HepG2 (cell line): ENCODE data around the gene TNFAIP8L2. TPM values are rescaled to one million over a fixed set of nuclear protein-coding genes. Genes with fewer than 3 reads are reported as not detected.

Experiments used
- ATAC-seq: fragments of 200-7000 bp; cut with Tn5 transposase; 3 replicates; pipeline ENCODE4 v1.9.1; 2020; ENCODE audit warnings: mild to moderate bottlenecking, moderate library complexity
- BruUV-seq: library from RNA; stranded (reverse); fragments of 400-500 nt; replicated peaks from 2 replicates; lab custom pipeline; 2021; lab: Mats Ljungman, UMichigan
- CTCF ChIA-PET: fragments of 300-600 bp; formaldehyde crosslinking; extraction: SDS; loops from one replicate; lab custom pipeline; 2021; ENCODE audit warnings: low total read pairs, inconsistent platforms, low intra/inter-chr PET ratio; lab: Yijun Ruan, JAX
- POLR2A ChIA-PET: fragments of 350-600 bp; sonication (Branson Sonifier 250); formaldehyde crosslinking; loops from one replicate; lab custom pipeline; 2020; ENCODE audit warnings: antibody characterized with exemption, inconsistent platforms; lab: Yijun Ruan, JAX
- DNase-seq: peaks from one replicate; pipeline ENCODE4 v3.0.0-alpha.2; 2015; ENCODE audit warnings: low spot score
- FAIRE-seq: peaks from 3 replicates; lab custom pipeline; 2011; peaks lifted over from hg19 to GRCh38; lab: Jason Lieb, UNC
- H2AFZ ChIP-seq: one replicate; pipeline ENCODE4 v1.6.1; 2011; ENCODE audit warnings: low read length, inconsistent platforms
- H3K27ac ChIP-seq: fragments of 300-600 bp; 3 replicates; pipeline ENCODE4 v1.8.0; 2011; ENCODE audit warnings: mixed run types, mild to moderate bottlenecking, mixed read lengths, low read length, inconsistent platforms; ENCODE audit not compliant: insufficient read depth; ENCODE audit errors: extremely low read length
- H3K27me3 ChIP-seq, 2 experiments: fragments of 200-600 bp in 1 of 2; 2 replicates in 1 of 2; 3 replicates in 1 of 2; pipeline versions ENCODE4 v1.6.0 to v1.8.0; 2011; ENCODE audit warnings: low read length in 2 of 2, mild to moderate bottlenecking in 2 of 2, moderate library complexity in 2 of 2, inconsistent platforms in 1 of 2; ENCODE audit not compliant: insufficient read depth in 2 of 2, control insufficient read depth in 1 of 2
- H3K36me3 ChIP-seq, 2 experiments: fragments of 200-600 bp in 1 of 2; replicated peaks in 1 of 2; 2 replicates in 1 of 2; 3 replicates in 1 of 2; pipeline versions ENCODE4 v1.5.1 to v1.8.0; 2011; ENCODE audit warnings: low read length in 2 of 2, inconsistent platforms in 1 of 2; ENCODE audit not compliant: insufficient read depth in 2 of 2, control insufficient read depth in 1 of 2
- H3K4me1 ChIP-seq: 2 replicates; pipeline ENCODE4 v1.5.1; 2012; ENCODE audit warnings: low read length, inconsistent platforms; ENCODE audit not compliant: insufficient read depth
- H3K4me2 ChIP-seq: 2 replicates; pipeline ENCODE4 v1.6.0; 2011; ENCODE audit warnings: low read depth, low read length, inconsistent platforms
- H3K4me3 ChIP-seq, 3 experiments: fragments of 200-600 bp in 1 of 3; sonication (generic), shearing (Covaris generic) in 1 of 3; replicated peaks in 1 of 3; 2 replicates each; pipeline ENCODE4 v1.5.1; 2011 to 2016; ENCODE audit warnings: low read length in 3 of 3, inconsistent platforms in 2 of 3, low read depth in 2 of 3, mild to moderate bottlenecking in 2 of 3, control low read depth in 1 of 3, mixed read lengths in 1 of 3; ENCODE audit not compliant: insufficient read depth in 1 of 3
- H3K79me2 ChIP-seq: one replicate; pipeline ENCODE4 v1.6.1; 2011; ENCODE audit warnings: low read length, inconsistent platforms; ENCODE audit not compliant: insufficient read depth
- H3K9ac ChIP-seq: 2 replicates; pipeline ENCODE4 v1.6.0; 2011; ENCODE audit warnings: mild to moderate bottlenecking, low read depth, low read length, inconsistent platforms; ENCODE audit not compliant: insufficient read depth
- H3K9me3 ChIP-seq: 2 replicates; pipeline ENCODE4 v1.5.1; 2012; ENCODE audit warnings: mild to moderate bottlenecking, low read length
- H4K20me1 ChIP-seq: 2 replicates; pipeline ENCODE4 v1.6.0; 2011; ENCODE audit warnings: inconsistent platforms, mild to moderate bottlenecking, low read length, moderate library complexity; ENCODE audit not compliant: insufficient read depth
- ARID5B ChIP-seq: IDR thresholded peaks from 2 replicates; pipeline ENCODE4 v1.4.0; 2020; ENCODE audit warnings: mild to moderate bottlenecking, missing genetic modification reagents
- ARNT ChIP-seq: fragments of 450-650 bp; IDR thresholded peaks from 2 replicates; pipeline ENCODE4 v1.6.1; 2017
- CENPBD1 ChIP-seq: sonication (generic); formaldehyde crosslinking; IDR thresholded peaks from 2 replicates; pipeline ENCODE4 v1.8.0; 2022; ENCODE audit warnings: missing genetic modification reagents, low read depth, mild to moderate bottlenecking, borderline replicate concordance
- ELK4 ChIP-seq: sonication (generic); formaldehyde crosslinking; IDR thresholded peaks from 2 replicates; pipeline ENCODE4 v1.9.0; 2021; ENCODE audit warnings: missing genetic modification reagents, borderline replicate concordance
- SMC3 ChIP-seq: IDR thresholded peaks from 2 replicates; pipeline ENCODE4 v1.6.1; 2011; ENCODE audit warnings: low read length, improper control_type of control experiment
- SOX13 ChIP-seq, 3 experiments: fragments of 450-650 bp in 1 of 3; sonication (generic) in 1 of 3; formaldehyde crosslinking in 1 of 3; IDR thresholded peaks in 2 of 3; conservative IDR thresholded peaks in 1 of 3; 2 replicates each; pipeline versions ENCODE4 v1.5.0 to v1.6.1; 2016 to 2020; ENCODE audit warnings: antibody characterized with exemption in 1 of 3, mild to moderate bottlenecking in 1 of 3, missing compliant biosample characterization in 1 of 3, missing genetic modification reagents in 1 of 3, moderate library complexity in 1 of 3
- ZFYVE20 ChIP-seq: sonication (generic); formaldehyde crosslinking; IDR thresholded peaks from 2 replicates; pipeline ENCODE4 v1.8.0; 2023; ENCODE audit warnings: low read depth, mild to moderate bottlenecking, moderate library complexity, missing genetic modification reagents, borderline replicate concordance
- ZNF143 ChIP-seq: sonication (generic); formaldehyde crosslinking; IDR thresholded peaks from 2 replicates; pipeline ENCODE4 v1.4.0; 2020; ENCODE audit warnings: missing genetic modification reagents
- ZNF510 ChIP-seq: sonication (generic); formaldehyde crosslinking; IDR thresholded peaks from 2 replicates; pipeline ENCODE4 v1.4.0; 2020; ENCODE audit warnings: low read depth, mild to moderate bottlenecking, missing genetic modification reagents
- ZNF639 ChIP-seq: conservative IDR thresholded peaks from 2 replicates; pipeline ENCODE4 v1.6.1; 2018; ENCODE audit warnings: missing genetic modification reagents
- ZNF878 ChIP-seq: sonication (generic); formaldehyde crosslinking; IDR thresholded peaks from 2 replicates; pipeline ENCODE4 v1.8.1; 2023; ENCODE audit warnings: mild to moderate bottlenecking, missing genetic modification reagents, moderate library complexity
- WGBS: methylation state at CpG from one replicate; pipeline ENCODE4 v1.1.6; 2017; ENCODE audit warnings: low lambda C conversion rate; 5-methylcytosine and 5-hydroxymethylcytosine counted together
- in situ Hi-C: cut with HindIII; loops from 2 replicates; pipeline ENCODE4 v1.10.0; 2017; ENCODE audit warnings: low pct_unique_long_range_greater_than_20kb; ENCODE audit not compliant: extremely low pct_ligation_motif_present
- intact Hi-C: fragments of 100-400 bp; cut with micrococcal nuclease; formaldehyde crosslinking; loops from one replicate; pipeline ENCODE4 v1.10.0; 2022; ENCODE audit not compliant: unreplicated experiment
- polyA plus RNA-seq, 8 experiments: library from polyadenylated mRNA; depleted of rRNA in 3 of 8; stranded (reverse) in 7 of 8; unstranded in 1 of 8; fragments of >200 nt; fragmentation: Illumina TruSeq in 4 of 8; extraction: Trizol in 4 of 8; gene quantifications; 2 replicates each; pipeline versions ENCODE4 v1.2.1 to v1.2.3, GENCODE V29; 2011 to 2016; ENCODE audit warnings: low read depth in 4 of 8, missing spikeins in 1 of 8, mixed read lengths in 1 of 8; ENCODE audit not compliant: insufficient read depth in 1 of 8
- total RNA-seq, 5 experiments: library from RNA; depleted of rRNA; stranded (reverse); fragments of >200 nt; fragmentation: Illumina TruSeq; extraction: Trizol; gene quantifications; 2 replicates each; pipeline ENCODE4 v1.2.3, GENCODE V29; 2016; ENCODE audit warnings: low read depth in 1 of 5
- TF ChIP-seq, protein P1 (sequence below): sonication (generic); formaldehyde crosslinking; IDR thresholded peaks from 2 replicates; pipeline ENCODE4 v1.5.1; 2020; ENCODE audit warnings: missing genetic modification reagents, mild to moderate bottlenecking, borderline replicate concordance

The TNFAIP8L2 gene
- total and polyA plus RNA-seq, 2 of the 13 experiments (the other 11 are each of a cell fraction or from before 2014, with no cell fraction given), result not detected

DNA sequence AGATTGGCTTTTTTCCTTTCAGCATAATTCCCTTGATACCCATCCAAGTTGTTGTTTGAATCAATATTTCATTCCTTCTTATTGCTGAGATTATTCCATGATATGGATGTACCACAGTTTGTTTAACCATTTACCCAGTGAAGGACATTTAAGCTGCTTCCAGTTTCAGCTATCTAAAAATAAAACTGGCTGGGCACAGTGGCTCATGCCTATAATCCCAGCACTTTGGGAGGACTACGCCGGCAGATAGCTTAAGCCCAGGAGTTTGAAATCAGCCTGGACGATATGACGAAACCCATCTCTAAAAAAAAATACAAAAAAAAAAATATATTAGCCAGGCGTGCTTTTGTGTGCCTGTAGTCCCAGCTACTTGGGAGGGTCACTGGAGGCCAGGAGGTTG is 42.6 kb upstream of the TNFAIP8L2 start (continued):
- TF ChIP-seq ELK4 (CRISPR knock-in tag) (no peak), ZNF878 (CRISPR knock-in tag) (no peak), ZNF639 (CRISPR knock-in tag) (no peak), CENPBD1 (CRISPR knock-in tag) (no peak)

GRCh38 chr1:151124763-151125403 is 31.6 kb upstream of the TNFAIP8L2 start:
- WGBS, result 16% methylated on average over 5 of the region's 5 CpGs
- CTCF ChIA-PET, result no interaction called here
- no peaks in the 10 kb centered on the region for H3K9me3 ChIP-seq
- no peak overlapping the region for H3K9ac ChIP-seq
- ATAC-seq (peak; percentile 73), DNase-seq (peak; percentile 17), FAIRE-seq (peak; percentile 32)
- no peaks in the 10 kb centered on the region for H4K20me1 ChIP-seq
- no peak overlapping the region for H2AFZ ChIP-seq
- intact Hi-C loops, result no loop called here
- H3K4me2 ChIP-seq, result peak overlapping the region; percentile 38; the same call in 1 of the 2 replicates
- no peak overlapping the region for H3K27ac ChIP-seq
- H3K79me2 ChIP-seq, result no peaks in the 10 kb centered on the region
- in situ Hi-C loops, result no loop called here
- no TSS peak for BruUV-seq
- POLR2A ChIA-PET, result no interaction called here
- H3K36me3 ChIP-seq, result no peaks in the 10 kb centered on the region
- H3K27me3 ChIP-seq, result no peaks in the 10 kb centered on the region; a peak in 1 of 5 replicates
- H3K4me1 ChIP-seq, result peaks cover 20% of the 10 kb centered on the region
- H3K4me3 ChIP-seq, result no peak overlapping the region
- TF ChIP-seq SOX13 (IDR thresholded peaks at IDR 0.05) (no peak), SOX13 (CRISPR knock-in tag; conservative IDR thresholded peaks at IDR 0.05 in 1 of 2, IDR thresholded peaks at IDR 0.05 in 1 of 2) (peak in 1 of 2 experiments; percentile 62; a peak in 2 of 4 replicates), ZNF510 (no peak), ZFYVE20 (no peak), ARNT (no peak), ZNF143 (CRISPR knock-in tag) (no peak), ARID5B (peak; percentile 62), SMC3 (no peak)
- TF ChIP-seq, protein P1, sequence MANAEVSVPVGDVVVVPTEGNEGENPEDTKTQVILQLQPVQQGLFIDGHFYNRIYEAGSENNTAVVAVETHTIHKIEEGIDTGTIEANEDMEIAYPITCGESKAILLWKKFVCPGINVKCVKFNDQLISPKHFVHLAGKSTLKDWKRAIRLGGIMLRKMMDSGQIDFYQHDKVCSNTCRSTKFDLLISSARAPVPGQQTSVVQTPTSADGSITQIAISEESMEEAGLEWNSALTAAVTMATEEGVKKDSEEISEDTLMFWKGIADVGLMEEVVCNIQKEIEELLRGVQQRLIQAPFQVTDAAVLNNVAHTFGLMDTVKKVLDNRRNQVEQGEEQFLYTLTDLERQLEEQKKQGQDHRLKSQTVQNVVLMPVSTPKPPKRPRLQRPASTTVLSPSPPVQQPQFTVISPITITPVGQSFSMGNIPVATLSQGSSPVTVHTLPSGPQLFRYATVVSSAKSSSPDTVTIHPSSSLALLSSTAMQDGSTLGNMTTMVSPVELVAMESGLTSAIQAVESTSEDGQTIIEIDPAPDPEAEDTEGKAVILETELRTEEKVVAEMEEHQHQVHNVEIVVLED (CRISPR knock-in tag), result no peak
